BJ (cell line): ENCODE data around the gene NT5C1B. TPM values are rescaled to one million over a fixed set of nuclear protein-coding genes. Genes with fewer than 3 reads are reported as not detected.

Experiments
- CTCF ChIA-PET: fragments of 350-600 bp; formaldehyde crosslinking; extraction: SDS; loops from one replicate; lab custom pipeline; 2021; ENCODE audit warnings: antibody characterized with exemption, inconsistent platforms; lab: Yijun Ruan, JAX
- POLR2A ChIA-PET: fragments of 300-600 bp; sonication (Branson Sonifier 250); formaldehyde crosslinking; extraction: SDS; loops from one replicate; lab custom pipeline; 2021; ENCODE audit warnings: antibody characterized with exemption; lab: Charles Lee
- DNase-seq: peaks from one replicate; pipeline ENCODE4 v3.0.0-alpha.2; 2011; ENCODE audit warnings: low read depth
- H3K27me3 ChIP-seq: 2 replicates; pipeline ENCODE4 v1.6.0; 2011; ENCODE audit warnings: low read length; ENCODE audit not compliant: control insufficient read depth, insufficient read depth
- H3K36me3 ChIP-seq: 2 replicates; pipeline ENCODE4 v1.5.1; 2011; ENCODE audit warnings: low read length; ENCODE audit not compliant: control insufficient read depth, insufficient read depth
- H3K4me3 ChIP-seq: 2 replicates; pipeline ENCODE4 v1.5.1; 2011; ENCODE audit warnings: low read depth, mild to moderate bottlenecking, control low read depth, low read length
- polyA plus RNA-seq: library from polyadenylated mRNA; depleted of rRNA; stranded (reverse); fragments of >200 nt; gene quantifications from 2 replicates; pipeline ENCODE4 v1.2.3, GENCODE V29; 2011
- TF ChIP-seq, protein P1 (sequence below): IDR thresholded peaks from 2 replicates; pipeline ENCODE4 v1.5.1; 2011; ENCODE audit warnings: low read depth, mild to moderate bottlenecking, control low read depth, inconsistent platforms, low read length, moderate library complexity; ENCODE audit not compliant: insufficient read depth

The NT5C1B gene
- polyA plus RNA-seq, 1 experiment: not detected

DNA sequence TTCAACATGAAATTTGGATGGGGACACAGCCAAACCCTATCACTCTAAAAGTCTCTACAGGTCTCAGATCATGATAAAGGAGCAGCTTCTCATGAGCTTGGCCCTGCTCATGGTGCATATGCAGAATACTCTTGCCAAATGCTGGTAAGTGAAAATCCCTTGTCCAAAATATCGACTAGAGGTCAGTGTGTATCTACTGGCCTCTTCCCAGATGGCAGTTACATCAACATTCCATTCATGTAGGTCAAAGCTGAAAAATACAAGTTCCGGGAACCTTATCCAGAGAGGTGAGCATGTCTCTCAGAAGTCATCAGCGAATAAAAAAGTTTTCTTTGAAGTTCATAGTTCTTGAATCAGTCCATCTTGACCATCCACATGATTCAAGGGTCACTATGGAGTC, 7.6 kb upstream of the NT5C1B start:
- POLR2A ChIA-PET: no interaction called here
- H3K27me3 ChIP-seq: no peaks in the 10 kb centered on the region
- no peak overlapping the region for H3K4me3 ChIP-seq
- no peaks in the 10 kb centered on the region for H3K36me3 ChIP-seq
- TF ChIP-seq, protein P1, sequence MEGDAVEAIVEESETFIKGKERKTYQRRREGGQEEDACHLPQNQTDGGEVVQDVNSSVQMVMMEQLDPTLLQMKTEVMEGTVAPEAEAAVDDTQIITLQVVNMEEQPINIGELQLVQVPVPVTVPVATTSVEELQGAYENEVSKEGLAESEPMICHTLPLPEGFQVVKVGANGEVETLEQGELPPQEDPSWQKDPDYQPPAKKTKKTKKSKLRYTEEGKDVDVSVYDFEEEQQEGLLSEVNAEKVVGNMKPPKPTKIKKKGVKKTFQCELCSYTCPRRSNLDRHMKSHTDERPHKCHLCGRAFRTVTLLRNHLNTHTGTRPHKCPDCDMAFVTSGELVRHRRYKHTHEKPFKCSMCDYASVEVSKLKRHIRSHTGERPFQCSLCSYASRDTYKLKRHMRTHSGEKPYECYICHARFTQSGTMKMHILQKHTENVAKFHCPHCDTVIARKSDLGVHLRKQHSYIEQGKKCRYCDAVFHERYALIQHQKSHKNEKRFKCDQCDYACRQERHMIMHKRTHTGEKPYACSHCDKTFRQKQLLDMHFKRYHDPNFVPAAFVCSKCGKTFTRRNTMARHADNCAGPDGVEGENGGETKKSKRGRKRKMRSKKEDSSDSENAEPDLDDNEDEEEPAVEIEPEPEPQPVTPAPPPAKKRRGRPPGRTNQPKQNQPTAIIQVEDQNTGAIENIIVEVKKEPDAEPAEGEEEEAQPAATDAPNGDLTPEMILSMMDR: no peak
- CTCF ChIA-PET: no interaction called here
- DNase-seq: no peak

GRCh38 chr2:18593496-18593895, 4.1 kb upstream of the NT5C1B start:
- H3K4me3 ChIP-seq: no peak overlapping the region
- ChIA-PET POLR2A (no interaction called here), CTCF (interaction anchor here (1.0 kb wide), 1 partner anchor 34 kb away, joined by 3 read pairs; no protein-coding TSS in a partner anchor)
- DNase-seq: no peak
- H3K36me3 ChIP-seq: no peaks in the 10 kb centered on the region
- no peaks in the 10 kb centered on the region for H3K27me3 ChIP-seq
- TF ChIP-seq, protein P1: no peak

GRCh38 chr2:18592372-18592771, 3.0 kb upstream of the NT5C1B start:
- Histone ChIP-seq H3K36me3 (no peaks in the 10 kb centered on the region), H3K27me3 (no peaks in the 10 kb centered on the region), H3K4me3 (no peak overlapping the region)
- DNase-seq: no peak
- CTCF ChIA-PET: no interaction called here
- POLR2A ChIA-PET: no interaction called here
- TF ChIP-seq, protein P1: no peak

GRCh38 chr2:18588802-18589201, 567 bp downstream of the NT5C1B start:
- H3K27me3 ChIP-seq: no peaks in the 10 kb centered on the region
- ChIA-PET CTCF (interaction anchor here (0.6 kb wide), 1 partner anchor 21 kb away, joined by 3 read pairs; no protein-coding TSS in a partner anchor), POLR2A (no interaction called here)
- no peaks in the 10 kb centered on the region; the same call in 1 of the 2 replicates for H3K36me3 ChIP-seq
- TF ChIP-seq, protein P1: no peak
- DNase-seq: no peak
- no peak overlapping the region for H3K4me3 ChIP-seq

- no peak for DNase-seq
- no peaks in the 10 kb centered on the region for H3K27me3 ChIP-seq
- H3K4me3 ChIP-seq: no peak overlapping the region
- CTCF ChIA-PET: interaction anchor here (0.6 kb wide), 1 partner anchor 22 kb away, joined by 3 read pairs; no protein-coding TSS in a partner anchor
- no peaks in the 10 kb centered on the region; the same call in 1 of the 2 replicates for H3K36me3 ChIP-seq
- POLR2A ChIA-PET: no interaction called here
- TF ChIP-seq, protein P1: no peak
These were observed 1.3 kb downstream of the NT5C1B start for GRCh38 chr2:18588049-18588448.
